ENCODE measurements around the gene RBKS.

Gene RBKS

GRCh38 chr2:27888790-27889189 lies 1.4 kb downstream of the RBKS start:
- H3K27me3 ChIP-seq: no peaks in the 10 kb centered on the region
- no peak overlapping the region for H3K4me3 ChIP-seq
- DNase-seq: no peak
- H3K4me1 ChIP-seq: peaks cover 0 to 52% (median 19%) of the 10 kb centered on the region in 4 donors
- no peaks in the 10 kb centered on the region for H3K36me3 ChIP-seq
- no peak for TF ChIP-seq CTCF (IDR thresholded peaks at IDR 0.05)
- H3K9me3 ChIP-seq: no peaks in the 10 kb centered on the region
- H3K27ac ChIP-seq: peak overlapping the region; percentile 90 to 95
- intact Hi-C loops (cut with DNase I; ENCODE audit: low total_unique reads): loop anchor here (10.0 kb wide), 1 partner anchor 64 kb away; no protein-coding TSS in a partner anchor

- Histone ChIP-seq H3K36me3 (no peaks in the 10 kb centered on the region), H3K27ac (peak overlapping the region; percentile 90 to 95), H3K4me1 (peaks cover 0 to 52% (median 19%) of the 10 kb centered on the region in 4 donors), H3K27me3 (no peaks in the 10 kb centered on the region), H3K4me3 (no peak overlapping the region), H3K9me3 (no peaks in the 10 kb centered on the region)
- TF ChIP-seq CTCF (IDR thresholded peaks at IDR 0.05): no peak
- no peak for DNase-seq
- intact Hi-C loops (cut with DNase I; ENCODE audit: low total_unique reads): loop anchor here (10.0 kb wide), 1 partner anchor 63 kb away; no protein-coding TSS in a partner anchor
Measured at GRCh38 chr2:27887830-27888229, 2.4 kb downstream of the RBKS start.

GRCh38 chr2:27887111-27887510 lies 3.1 kb downstream of the RBKS start:
- peaks cover 0 to 51% (median 18%) of the 10 kb centered on the region in 4 donors for H3K4me1 ChIP-seq
- H3K4me3 ChIP-seq: no peak overlapping the region
- no peaks in the 10 kb centered on the region for H3K9me3 ChIP-seq
- DNase-seq: no peak
- no peaks in the 10 kb centered on the region for H3K36me3 ChIP-seq
- no peak for TF ChIP-seq CTCF (IDR thresholded peaks at IDR 0.05)
- peak overlapping the region; percentile 90 to 95 for H3K27ac ChIP-seq
- intact Hi-C loops (cut with DNase I; ENCODE audit: low total_unique reads): loop anchor here (10.0 kb wide), 1 partner anchor 62 kb away; no protein-coding TSS in a partner anchor
- no peaks in the 10 kb centered on the region for H3K27me3 ChIP-seq

- Histone ChIP-seq H3K4me3 (no peak overlapping the region), H3K27ac (peak overlapping the region; percentile 2 to 90), H3K9me3 (no peaks in the 10 kb centered on the region), H3K36me3 (no peaks in the 10 kb centered on the region), H3K4me1 (peaks cover 0 to 43% (median 17%) of the 10 kb centered on the region in 4 donors), H3K27me3 (no peaks in the 10 kb centered on the region)
- DNase-seq: no peak
- intact Hi-C loops (cut with DNase I; ENCODE audit: low total_unique reads): loop anchor here (10.0 kb wide), 1 partner anchor 62 kb away; no protein-coding TSS in a partner anchor
- TF ChIP-seq CTCF (IDR thresholded peaks at IDR 0.05): no peak
Measured at GRCh38 chr2:27886322-27886721, 3.9 kb downstream of the RBKS start.

- DNase-seq: no peak
- Histone ChIP-seq H3K36me3 (no peaks in the 10 kb centered on the region), H3K4me3 (no peak overlapping the region), H3K4me1 (peaks cover 0 to 42% (median 17%) of the 10 kb centered on the region in 4 donors), H3K27me3 (no peaks in the 10 kb centered on the region), H3K27ac (peak overlapping the region in 1 of 2 donors; percentile 90), H3K9me3 (no peaks in the 10 kb centered on the region)
- intact Hi-C loops (cut with DNase I; ENCODE audit: low total_unique reads): loop anchor here (10.0 kb wide), 1 partner anchor 61 kb away; no protein-coding TSS in a partner anchor
- no peak for TF ChIP-seq CTCF (IDR thresholded peaks at IDR 0.05)
Measured at GRCh38 chr2:27885661-27886060, 4.5 kb downstream of the RBKS start.

All from tibial artery (tissue), 4 donors.